H9 (cell line): Measurements from ENCODE around the gene VPS13C. TPM values are rescaled to one million over a fixed set of nuclear protein-coding genes. Genes with fewer than 3 reads are reported as not detected.

Experiments used
- DNase-seq: peaks from one replicate; pipeline ENCODE4 v3.0.0-alpha.2; 2017
- H2AFZ ChIP-seq: one replicate; pipeline ENCODE4 v1.6.1; 2013; ENCODE audit warnings: mild to moderate bottlenecking, low read length, control low read depth, moderate library complexity
- H2AK5ac ChIP-seq: 2 replicates; pipeline ENCODE4 v1.6.1; 2013; ENCODE audit warnings: low read length, control low read depth, mixed read lengths; ENCODE audit not compliant: insufficient read length
- H2BK120ac ChIP-seq: one replicate; pipeline ENCODE4 v1.6.1; 2013; ENCODE audit warnings: low read depth, mild to moderate bottlenecking, low read length, control low read depth, inconsistent platforms; ENCODE audit not compliant: poor library complexity, severe bottlenecking
- H2BK12ac ChIP-seq: 2 replicates; pipeline ENCODE4 v1.6.1; 2013; ENCODE audit warnings: low read length, control low read depth, mixed read lengths, low read depth; ENCODE audit not compliant: insufficient read length
- H2BK15ac ChIP-seq: 2 replicates; pipeline ENCODE4 v1.6.1; 2013; ENCODE audit warnings: low read depth, low read length, control low read depth
- H2BK20ac ChIP-seq: one replicate; pipeline ENCODE4 v1.6.1; 2013; ENCODE audit warnings: low read depth, mild to moderate bottlenecking, low read length, control low read depth, inconsistent platforms; ENCODE audit not compliant: poor library complexity, severe bottlenecking
- H2BK5ac ChIP-seq: 2 replicates; pipeline ENCODE4 v1.6.1; 2013; ENCODE audit warnings: low read length, control low read depth, mixed read lengths; ENCODE audit not compliant: insufficient read length
- H3K14ac ChIP-seq: 2 replicates; pipeline ENCODE4 v1.6.1; 2013; ENCODE audit warnings: low read length, control low read depth; ENCODE audit not compliant: insufficient read depth
- H3K18ac ChIP-seq: 2 replicates; pipeline ENCODE4 v1.6.1; 2013; ENCODE audit warnings: low read depth, mild to moderate bottlenecking, mixed read lengths, low read length, control low read depth; ENCODE audit not compliant: insufficient read length
- H3K23ac ChIP-seq: 2 replicates; pipeline ENCODE4 v1.6.1; 2013; ENCODE audit warnings: low read length, control low read depth, mixed read lengths, low read depth; ENCODE audit not compliant: insufficient read length
- H3K23me2 ChIP-seq: 2 replicates; pipeline ENCODE4 v1.6.1; 2013; ENCODE audit warnings: low read depth, mild to moderate bottlenecking, mixed read lengths, low read length, control low read depth; ENCODE audit not compliant: insufficient read length, poor library complexity, severe bottlenecking
- H3K27ac ChIP-seq: 2 replicates; pipeline ENCODE4 v1.5.1; 2013; ENCODE audit warnings: low read length, control low read depth, mixed read lengths, low read depth; ENCODE audit not compliant: insufficient read length
- H3K27me3 ChIP-seq: 2 replicates; pipeline ENCODE4 v1.6.1; 2013; ENCODE audit warnings: low read length, control low read depth, inconsistent platforms; ENCODE audit not compliant: insufficient read depth
- H3K4ac ChIP-seq: 2 replicates; pipeline ENCODE4 v1.6.1; 2013; ENCODE audit warnings: low read depth, mild to moderate bottlenecking, control low read depth, inconsistent platforms, low read length, moderate library complexity
- H3K4me1 ChIP-seq: 2 replicates; pipeline ENCODE4 v1.6.1; 2013; ENCODE audit warnings: low read length, control low read depth, inconsistent platforms; ENCODE audit not compliant: insufficient read depth
- H3K4me2 ChIP-seq: 2 replicates; pipeline ENCODE4 v1.6.1; 2013; ENCODE audit warnings: low read length, control low read depth, mixed read lengths; ENCODE audit not compliant: insufficient read length, insufficient read depth
- H3K56ac ChIP-seq: 2 replicates; pipeline ENCODE4 v1.6.1; 2013; ENCODE audit warnings: low read depth, mild to moderate bottlenecking, mixed read lengths, low read length, control low read depth; ENCODE audit not compliant: insufficient read length
- H3K79me1 ChIP-seq: 2 replicates; pipeline ENCODE4 v1.6.1; 2013; ENCODE audit warnings: low read depth, mild to moderate bottlenecking, moderate library complexity, low read length, control low read depth, inconsistent platforms; ENCODE audit not compliant: insufficient read depth, poor library complexity, severe bottlenecking
- H3K79me2 ChIP-seq: 2 replicates; pipeline ENCODE4 v1.6.1; 2013; ENCODE audit warnings: low read length, control low read depth, inconsistent platforms; ENCODE audit not compliant: insufficient read depth
- H3K9ac ChIP-seq: 2 replicates; pipeline ENCODE4 v1.6.1; 2013; ENCODE audit warnings: low read length, control low read depth, mixed read lengths; ENCODE audit not compliant: insufficient read length; ENCODE audit errors: extremely low read depth
- H3K9me3 ChIP-seq: one replicate; pipeline ENCODE4 v1.6.1; 2013; ENCODE audit warnings: low read depth, low read length, inconsistent platforms; ENCODE audit not compliant: control insufficient read depth
- H3T11ph ChIP-seq: one replicate; pipeline ENCODE4 v1.6.1; 2013; ENCODE audit warnings: mild to moderate bottlenecking, low read length, control low read depth, inconsistent platforms
- H4K20me1 ChIP-seq: one replicate; pipeline ENCODE4 v1.6.1; 2013; ENCODE audit not compliant: control insufficient read depth, insufficient read length, insufficient read depth
- H4K5ac ChIP-seq: 2 replicates; pipeline ENCODE4 v1.6.1; 2013; ENCODE audit warnings: low read depth, mild to moderate bottlenecking, mixed read lengths, low read length, control low read depth; ENCODE audit not compliant: insufficient read length
- H4K8ac ChIP-seq: replicated peaks from 2 replicates; pipeline ENCODE4 v1.6.1; 2013; ENCODE audit warnings: low read length, control low read depth, mixed read lengths, low read depth; ENCODE audit not compliant: insufficient read length
- H4K91ac ChIP-seq: 2 replicates; pipeline ENCODE4 v1.6.1; 2013; ENCODE audit warnings: low read depth, mild to moderate bottlenecking, moderate library complexity, mixed read lengths, low read length, control low read depth; ENCODE audit not compliant: insufficient read length
- H3K27ac Mint-ChIP-seq, 3 experiments: 2 replicates in 2 of 3; 3 replicates in 1 of 3; pipeline ENCODE4 v1.8.0; 2020 to 2021; ENCODE audit warnings: mixed read lengths in 3 of 3, mild to moderate bottlenecking in 1 of 3, moderate library complexity in 1 of 3
- H3K27me3 Mint-ChIP-seq: 2 replicates; pipeline ENCODE4 v1.8.0; 2021; ENCODE audit warnings: low read depth, mild to moderate bottlenecking, moderate library complexity, mixed read lengths
- H3K36me3 Mint-ChIP-seq, 3 experiments: 2 replicates in 2 of 3; 3 replicates in 1 of 3; pipeline ENCODE4 v1.8.0; 2020 to 2021; ENCODE audit warnings: low read depth in 3 of 3, mixed read lengths in 3 of 3; ENCODE audit not compliant: insufficient read depth in 1 of 3
- H3K4me1 Mint-ChIP-seq, 2 experiments: 2 replicates each; pipeline ENCODE4 v1.8.0; 2020; ENCODE audit warnings: mixed read lengths in 2 of 2
- H3K4me3 Mint-ChIP-seq, 2 experiments: 2 replicates in 1 of 2; 3 replicates in 1 of 2; pipeline ENCODE4 v1.8.0; 2020 to 2021; ENCODE audit warnings: mild to moderate bottlenecking in 2 of 2, mixed read lengths in 2 of 2, moderate library complexity in 1 of 2
- H3K9me3 Mint-ChIP-seq, 2 experiments: 2 replicates in 1 of 2; 3 replicates in 1 of 2; pipeline ENCODE4 v1.8.0; 2020; ENCODE audit warnings: mild to moderate bottlenecking in 2 of 2, mixed read lengths in 2 of 2, moderate library complexity in 1 of 2
- CTCF ChIP-seq: fragments of 200-600 bp; sonication (generic); conservative IDR thresholded peaks from 3 replicates; pipeline ENCODE4 v1.8.0; 2021; ENCODE audit warnings: antibody characterized with exemption, mild to moderate bottlenecking
- WGBS: extraction: QIAGEN DNeasy Blood & Tissue Kit; methylation state at CpG from one replicate; pipeline ENCODE4 v1.1.7; 2013; ENCODE audit warnings: missing lambda C conversion rate, low lambda C conversion rate, mixed read lengths; ENCODE audit not compliant: insufficient read length; ENCODE audit errors: extremely low coverage; 5-methylcytosine and 5-hydroxymethylcytosine counted together
- total RNA-seq: library from RNA; stranded (reverse); gene quantifications from 2 replicates; pipeline ENCODE4 v1.2.1, GENCODE V29; 2021

The VPS13C gene
- total RNA-seq, 1 experiment from 2014 or later = 14.2 TPM

GRCh38 chr15:61915640-61916039 lies 144.6 kb downstream of the VPS13C start:
- no peak overlapping the region for H4K8ac ChIP-seq
- H2BK12ac ChIP-seq = no peak overlapping the region
- Mint-ChIP-seq H3K36me3 (peaks cover 0 to 3% (median 2%) of the 10 kb centered on the region in 3 experiments; a peak in 3 of 7 replicates), H3K27me3 (no peaks in the 10 kb centered on the region), H3K4me3 (no peak overlapping the region), H3K9me3 (no peaks in the 10 kb centered on the region), H3K27ac (no peak overlapping the region), H3K4me1 (no peaks in the 10 kb centered on the region)
- H3K9me3 ChIP-seq = no peaks in the 10 kb centered on the region
- H4K91ac ChIP-seq = no peak overlapping the region
- DNase-seq = no peak
- H3T11ph ChIP-seq = no peak overlapping the region
- H3K56ac ChIP-seq = no peak overlapping the region
- H3K4ac ChIP-seq = no peak overlapping the region
- no peak overlapping the region for H3K4me2 ChIP-seq
- H3K18ac ChIP-seq = no peak overlapping the region
- H3K4me1 ChIP-seq = no peaks in the 10 kb centered on the region
- no peaks in the 10 kb centered on the region for H3K79me2 ChIP-seq
- no peak overlapping the region for H2BK5ac ChIP-seq
- no peak overlapping the region for H3K27ac ChIP-seq
- H2AK5ac ChIP-seq = no peak overlapping the region
- no peak overlapping the region for H2BK120ac ChIP-seq
- no CpG with 5 or more reads among the region's 9 CpGs for WGBS
- no peak overlapping the region for H2BK15ac ChIP-seq
- H2AFZ ChIP-seq = no peak overlapping the region
- H3K14ac ChIP-seq = no peak overlapping the region
- no peaks in the 10 kb centered on the region for H3K79me1 ChIP-seq
- no peak overlapping the region for H2BK20ac ChIP-seq
- H3K27me3 ChIP-seq = no peaks in the 10 kb centered on the region
- no peaks in the 10 kb centered on the region for H3K23me2 ChIP-seq
- no peaks in the 10 kb centered on the region for H4K20me1 ChIP-seq
- H4K5ac ChIP-seq = no peak overlapping the region
- TF ChIP-seq CTCF = no peak
- H3K9ac ChIP-seq = no peak overlapping the region
- no peak overlapping the region for H3K23ac ChIP-seq
